ENCODE data around the gene CCDC78.

GRCh38 chr16:708959-709358 is 17.3 kb downstream of the CCDC78 start:
- TF ChIP-seq CTCF (IDR thresholded peaks at IDR 0.05; ENCODE audit: insufficient read depth, low read length) = no peak
- TF ChIP-seq GABPA (IDR thresholded peaks at IDR 0.05; ENCODE audit: low read depth) = no peak
- no peak for TF ChIP-seq POLR2AphosphoS5 (IDR thresholded peaks at IDR 0.05; ENCODE audit: low read depth)

Measured in HL-60 (cell line).